Breast epithelium (tissue), 4 donors: ENCODE data around the gene NR4A3. TPM values are rescaled to one million over a fixed set of nuclear protein-coding genes. Genes with fewer than 3 reads are reported as not detected.

Experiments
- DNase-seq, 2 donors: peaks; one replicate each; pipeline ENCODE4 v3.0.0-alpha.2; 2019; ENCODE audit warnings: low spot score in 2 of 2
- H3K27ac ChIP-seq, 2 donors: fragments of 200-600 bp; sonication (generic) in 1 of 2; one replicate each; pipeline ENCODE4 v1.5.1; 2016 to 2019; ENCODE audit warnings: mild to moderate bottlenecking in 1 of 2
- H3K27me3 ChIP-seq, 2 donors: fragments of 200-600 bp; sonication (generic) in 1 of 2; one replicate each; pipeline versions ENCODE4 v1.5.1 to v1.6.0; 2017 to 2019; ENCODE audit warnings: control low read depth in 1 of 2, mild to moderate bottlenecking in 1 of 2
- H3K36me3 ChIP-seq: fragments of 200-600 bp; one replicate; pipeline ENCODE4 v1.5.1; 2019
- H3K4me1 ChIP-seq, 2 donors: fragments of 200-600 bp; sonication (generic); one replicate each; pipeline ENCODE4 v1.5.1; 2016 to 2019; ENCODE audit warnings: control low read depth in 1 of 2
- H3K4me3 ChIP-seq, 3 donors: fragments of 200-600 bp; sonication (generic); 1 replicate in 2 of 3; 2 replicates in 1 of 3; pipeline ENCODE4 v1.5.1; 2016 to 2019; ENCODE audit warnings: mild to moderate bottlenecking in 3 of 3, moderate library complexity in 2 of 3
- H3K9me3 ChIP-seq, 2 donors: fragments of 200-600 bp; sonication (generic) in 1 of 2; one replicate each; pipeline ENCODE4 v1.5.1; 2016 to 2019; ENCODE audit warnings: control low read depth in 1 of 2
- CTCF ChIP-seq, 3 donors: fragments of 450-650 bp; IDR thresholded peaks; one replicate each; pipeline ENCODE4 v1.5.1; 2016 to 2017; ENCODE audit warnings: antibody characterized with exemption in 3 of 3, mild to moderate bottlenecking in 3 of 3, moderate library complexity in 3 of 3
- POLR2A ChIP-seq: fragments of 450-650 bp; IDR thresholded peaks from one replicate; pipeline ENCODE4 v1.6.1; 2016; ENCODE audit warnings: antibody characterized with exemption, mild to moderate bottlenecking, moderate library complexity
- POLR2AphosphoS5 ChIP-seq, 3 donors: sonication (generic); formaldehyde crosslinking; IDR thresholded peaks; one replicate each; pipeline ENCODE4 v1.6.1; 2017; ENCODE audit warnings: antibody characterized with exemption in 3 of 3
- intact Hi-C: fragments of 100-400 bp; cut with DNase I; formaldehyde crosslinking; loops from one replicate; pipeline ENCODE4 v1.15.1; 2023; ENCODE audit warnings: low total_unique reads
- total RNA-seq, 3 donors: library from RNA; depleted of rRNA; stranded (reverse); fragments of >200 nt; gene quantifications; one replicate each; pipeline ENCODE4 v1.1.0, GENCODE V29; 2016

Gene NR4A3
- total RNA-seq, 3 donors from 2014 or later, result 1.3 to 34.1 (median 4.9) TPM

- Histone ChIP-seq H3K27ac (no peak overlapping the region), H3K4me3 (no peak overlapping the region), H3K27me3 (no peaks in the 10 kb centered on the region), H3K36me3 (no peaks in the 10 kb centered on the region), H3K4me1 (no peaks in the 10 kb centered on the region), H3K9me3 (no peaks in the 10 kb centered on the region)
- intact Hi-C loops, result no loop called here
- no peak for TF ChIP-seq CTCF (IDR thresholded peaks at IDR 0.05)
- no peak for TF ChIP-seq POLR2AphosphoS5 (IDR thresholded peaks at IDR 0.05)
- no peak for TF ChIP-seq POLR2A
- DNase-seq, result no peak
Observed at GRCh38 chr9:99858087-99858486, 36.4 kb downstream of the NR4A3 start.

GRCh38 chr9:99859243-99859980 lies 37.7 kb downstream of the NR4A3 start:
- no peak for DNase-seq
- Histone ChIP-seq H3K4me1 (no peaks in the 10 kb centered on the region), H3K27me3 (no peaks in the 10 kb centered on the region), H3K9me3 (no peaks in the 10 kb centered on the region), H3K36me3 (no peaks in the 10 kb centered on the region), H3K27ac (no peak overlapping the region), H3K4me3 (no peak overlapping the region)
- TF ChIP-seq POLR2A (no peak), POLR2AphosphoS5 (IDR thresholded peaks at IDR 0.05) (no peak), CTCF (IDR thresholded peaks at IDR 0.05) (no peak)
- intact Hi-C loops, result no loop called here

GRCh38 chr9:99860266-99860665 lies 38.6 kb downstream of the NR4A3 start:
- Histone ChIP-seq H3K27ac (no peak overlapping the region), H3K9me3 (no peaks in the 10 kb centered on the region), H3K4me1 (no peaks in the 10 kb centered on the region), H3K27me3 (no peaks in the 10 kb centered on the region), H3K4me3 (no peak overlapping the region), H3K36me3 (no peaks in the 10 kb centered on the region)
- intact Hi-C loops, result no loop called here
- TF ChIP-seq POLR2AphosphoS5 (IDR thresholded peaks at IDR 0.05), result no peak
- no peak for TF ChIP-seq POLR2A
- TF ChIP-seq CTCF (IDR thresholded peaks at IDR 0.05), result no peak
- DNase-seq, result no peak

- Histone ChIP-seq H3K4me3 (no peak overlapping the region), H3K4me1 (no peaks in the 10 kb centered on the region), H3K9me3 (no peaks in the 10 kb centered on the region), H3K27ac (no peak overlapping the region), H3K27me3 (no peaks in the 10 kb centered on the region), H3K36me3 (no peaks in the 10 kb centered on the region)
- DNase-seq, result no peak
- intact Hi-C loops, result no loop called here
- no peak for TF ChIP-seq POLR2AphosphoS5 (IDR thresholded peaks at IDR 0.05)
- no peak for TF ChIP-seq CTCF (IDR thresholded peaks at IDR 0.05)
- TF ChIP-seq POLR2A, result no peak
Observed at GRCh38 chr9:99863955-99864354, 42.3 kb downstream of the NR4A3 start.

- Histone ChIP-seq H3K4me1 (no peaks in the 10 kb centered on the region), H3K27me3 (no peaks in the 10 kb centered on the region), H3K27ac (no peak overlapping the region), H3K9me3 (no peaks in the 10 kb centered on the region), H3K4me3 (no peak overlapping the region), H3K36me3 (no peaks in the 10 kb centered on the region)
- TF ChIP-seq POLR2A (no peak), POLR2AphosphoS5 (IDR thresholded peaks at IDR 0.05) (no peak), CTCF (IDR thresholded peaks at IDR 0.05) (no peak)
- intact Hi-C loops, result no loop called here
- no peak for DNase-seq
Observed at GRCh38 chr9:99866398-99866797, 44.7 kb downstream of the NR4A3 start.
